HepG2 (cell line): ENCODE results near the gene GNG7.

Experiments used
- ATF7 ChIP-seq, 2 experiments: fragments of 450-650 bp in 1 of 2; sonication (generic) in 1 of 2; formaldehyde crosslinking in 1 of 2; IDR thresholded peaks; 2 replicates each; pipeline versions ENCODE4 v1.4.0 to v1.6.1; 2016 to 2020; ENCODE audit warnings: antibody characterized with exemption in 1 of 2, mild to moderate bottlenecking in 1 of 2, missing genetic modification reagents in 1 of 2
- CSRNP1 ChIP-seq: sonication (generic); formaldehyde crosslinking; IDR thresholded peaks from 2 replicates; pipeline ENCODE4 v1.8.1; 2023; ENCODE audit warnings: mild to moderate bottlenecking, missing genetic modification reagents
- CTCF ChIP-seq: sonication (generic); formaldehyde crosslinking; IDR thresholded peaks from 2 replicates; pipeline ENCODE4 v1.5.0; 2020; ENCODE audit warnings: mild to moderate bottlenecking, missing genetic modification reagents, moderate library complexity
- KDM4B ChIP-seq: sonication (generic); formaldehyde crosslinking; IDR thresholded peaks from 2 replicates; pipeline ENCODE4 v1.4.0; 2020; ENCODE audit warnings: missing genetic modification reagents
- PAX8 ChIP-seq: sonication (generic); formaldehyde crosslinking; IDR thresholded peaks from 2 replicates; pipeline ENCODE4 v1.8.0; 2022; ENCODE audit warnings: mild to moderate bottlenecking, missing genetic modification reagents, borderline replicate concordance
- PHF5A ChIP-seq: IDR thresholded peaks from one replicate; pipeline ENCODE4 v1.6.1; 2018; ENCODE audit warnings: low read depth, missing genetic modification reagents; ENCODE audit not compliant: unreplicated experiment
- POLR2A ChIP-seq, 2 experiments: IDR thresholded peaks; 2 replicates each; pipeline ENCODE4 v1.6.1; 2011; ENCODE audit warnings: low read depth in 2 of 2, low read length in 2 of 2, mild to moderate bottlenecking in 1 of 2, moderate library complexity in 1 of 2; ENCODE audit not compliant: insufficient read depth in 1 of 2
- RBAK ChIP-seq: sonication (generic); formaldehyde crosslinking; IDR thresholded peaks from 2 replicates; pipeline ENCODE4 v1.5.1; 2020; ENCODE audit warnings: mild to moderate bottlenecking, missing genetic modification reagents
- ZBTB49 ChIP-seq: sonication (generic); formaldehyde crosslinking; IDR thresholded peaks from 2 replicates; pipeline ENCODE4 v1.4.0; 2020; ENCODE audit warnings: missing genetic modification reagents, borderline replicate concordance
- ZMAT5 ChIP-seq: sonication (generic); formaldehyde crosslinking; IDR thresholded peaks from 2 replicates; pipeline ENCODE4 v1.5.0; 2020; ENCODE audit warnings: mild to moderate bottlenecking, low read depth, missing genetic modification reagents, borderline replicate concordance
- ZNF207 ChIP-seq: fragments of 450-650 bp; IDR thresholded peaks from 2 replicates; pipeline ENCODE4 v1.6.1; 2016; ENCODE audit warnings: antibody characterized with exemption, borderline replicate concordance
- ZNF274 ChIP-seq: sonication (generic); formaldehyde crosslinking; IDR thresholded peaks from 2 replicates; pipeline ENCODE4 v1.5.1; 2020; ENCODE audit warnings: mild to moderate bottlenecking, missing genetic modification reagents
- ZNF781 ChIP-seq: sonication (generic); formaldehyde crosslinking; IDR thresholded peaks from 2 replicates; pipeline ENCODE4 v1.5.1; 2020; ENCODE audit warnings: borderline replicate concordance, mild to moderate bottlenecking, missing genetic modification reagents; ENCODE audit errors: not compliant biosample characterization

GRCh38 chr19:2464389-2464788 lies 238.1 kb downstream of the GNG7 start:
- no peak for TF ChIP-seq KDM4B
- TF ChIP-seq ZNF274 (CRISPR knock-in tag): no peak
- TF ChIP-seq POLR2A (IDR thresholded peaks at IDR 0.05; ENCODE audit: insufficient read depth in 1 of 2, low read depth in 2 of 2, low read length in 2 of 2): no peak
- TF ChIP-seq ZNF207: no peak
- no peak for TF ChIP-seq CTCF (CRISPR knock-in tag)
- no peak for TF ChIP-seq RBAK (CRISPR knock-in tag)
- TF ChIP-seq ZMAT5 (CRISPR knock-in tag): no peak
- no peak for TF ChIP-seq PHF5A (CRISPR knock-in tag)
- TF ChIP-seq PAX8 (CRISPR knock-in tag): no peak
- no peak for TF ChIP-seq ZBTB49 (CRISPR knock-in tag)
- no peak for TF ChIP-seq ZNF781 (CRISPR knock-in tag)
- no peak for TF ChIP-seq ATF7 (IDR thresholded peaks at IDR 0.05)
- TF ChIP-seq ATF7 (CRISPR knock-in tag; IDR thresholded peaks at IDR 0.05): no peak
- no peak for TF ChIP-seq CSRNP1 (CRISPR knock-in tag)
